HEK293 (cell line): Measurements from ENCODE around the gene WDR18.

ENCODE experiments used
- BCL11B ChIP-seq: fragments of 450-650 bp; formaldehyde crosslinking; IDR thresholded peaks from 2 replicates; pipeline ENCODE4 v1.5.1; 2016; ENCODE audit warnings: low read depth, missing biosample characterization, missing genetic modification characterization
- CTCF ChIP-seq: fragments of 450-650 bp; formaldehyde crosslinking; IDR thresholded peaks from 2 replicates; pipeline ENCODE4 v1.5.1; 2016; ENCODE audit warnings: missing biosample characterization, missing genetic modification characterization
- GFI1B ChIP-seq: fragments of 450-650 bp; formaldehyde crosslinking; IDR thresholded peaks from 2 replicates; pipeline ENCODE4 v1.5.1; 2016; ENCODE audit warnings: missing biosample characterization, missing genetic modification characterization
- KLF10 ChIP-seq: fragments of 450-650 bp; IDR thresholded peaks from 2 replicates; pipeline ENCODE4 v1.5.1; 2018; ENCODE audit warnings: missing biosample characterization, mild to moderate bottlenecking, missing genetic modification characterization
- KLF16 ChIP-seq: fragments of 450-650 bp; formaldehyde crosslinking; IDR thresholded peaks from 2 replicates; pipeline ENCODE4 v1.5.1; 2017; ENCODE audit warnings: missing biosample characterization, missing genetic modification characterization
- SP7 ChIP-seq: fragments of 450-650 bp; formaldehyde crosslinking; IDR thresholded peaks from 2 replicates; pipeline ENCODE4 v1.5.1; 2016; ENCODE audit warnings: missing biosample characterization, missing genetic modification characterization
- TRIM28 ChIP-seq: IDR thresholded peaks from 2 replicates; pipeline ENCODE4 v1.6.1; 2011; ENCODE audit warnings: low read length, control low read depth, borderline replicate concordance
- ZNF157 ChIP-seq: fragments of 450-650 bp; formaldehyde crosslinking; IDR thresholded peaks from 2 replicates; pipeline ENCODE4 v1.5.1; 2016; ENCODE audit warnings: missing biosample characterization, missing genetic modification characterization
- ZNF175 ChIP-seq: fragments of 450-650 bp; formaldehyde crosslinking; IDR thresholded peaks from 2 replicates; pipeline ENCODE4 v1.5.1; 2016; ENCODE audit warnings: missing biosample characterization, missing genetic modification characterization
- ZNF221 ChIP-seq: fragments of 450-650 bp; formaldehyde crosslinking; IDR thresholded peaks from 2 replicates; pipeline ENCODE4 v1.5.1; 2017; ENCODE audit warnings: missing biosample characterization, missing genetic modification characterization, borderline replicate concordance
- ZNF404 ChIP-seq: fragments of 450-650 bp; formaldehyde crosslinking; IDR thresholded peaks from 2 replicates; pipeline ENCODE4 v1.5.1; 2017; ENCODE audit warnings: missing biosample characterization, missing genetic modification characterization
- ZNF501 ChIP-seq: fragments of 450-650 bp; formaldehyde crosslinking; IDR thresholded peaks from 2 replicates; pipeline ENCODE4 v1.5.1; 2016; ENCODE audit warnings: missing biosample characterization, missing genetic modification characterization
- ZNF518A ChIP-seq: fragments of 450-650 bp; formaldehyde crosslinking; conservative IDR thresholded peaks from 2 replicates; pipeline ENCODE4 v1.5.1; 2016; ENCODE audit warnings: low read depth, missing biosample characterization, missing genetic modification characterization
- ZNF548 ChIP-seq: fragments of 450-650 bp; formaldehyde crosslinking; IDR thresholded peaks from 2 replicates; pipeline ENCODE4 v1.5.1; 2016; ENCODE audit warnings: missing biosample characterization, missing genetic modification characterization
- ZNF571 ChIP-seq: fragments of 450-650 bp; formaldehyde crosslinking; IDR thresholded peaks from 2 replicates; pipeline ENCODE4 v1.5.0; 2017; ENCODE audit warnings: missing biosample characterization, missing genetic modification characterization
- ZNF768 ChIP-seq: fragments of 450-650 bp; formaldehyde crosslinking; IDR thresholded peaks from 2 replicates; pipeline ENCODE4 v1.5.1; 2018; ENCODE audit warnings: missing biosample characterization, mild to moderate bottlenecking, missing genetic modification characterization
- TF ChIP-seq, protein P1 (sequence below): fragments of 450-650 bp; formaldehyde crosslinking; IDR thresholded peaks from 2 replicates; pipeline ENCODE4 v1.5.1; 2016; ENCODE audit warnings: missing biosample characterization, missing genetic modification characterization
- TF ChIP-seq, protein P2 (sequence below): fragments of 450-650 bp; formaldehyde crosslinking; IDR thresholded peaks from 2 replicates; pipeline ENCODE4 v1.5.1; 2016; ENCODE audit warnings: missing biosample characterization, missing genetic modification characterization
- TF ChIP-seq, protein P3 (sequence below): fragments of 450-650 bp; formaldehyde crosslinking; IDR thresholded peaks from 2 replicates; pipeline ENCODE4 v1.5.1; 2017; ENCODE audit warnings: missing biosample characterization, missing genetic modification characterization
- TF ChIP-seq, protein P4 (sequence below): fragments of 450-650 bp; formaldehyde crosslinking; IDR thresholded peaks from 2 replicates; pipeline ENCODE4 v1.5.1; 2016; ENCODE audit warnings: missing biosample characterization, missing genetic modification characterization
- TF ChIP-seq, protein P5 (sequence below): fragments of 450-650 bp; formaldehyde crosslinking; IDR thresholded peaks from 2 replicates; pipeline ENCODE4 v1.5.1; 2016; ENCODE audit warnings: missing biosample characterization, missing genetic modification characterization

WDR18 gene

GRCh38 chr19:1039646-1040475, 55.7 kb downstream of the WDR18 start, which contains the start of gene ABCA7 (continued):
- TF ChIP-seq, protein P1, sequence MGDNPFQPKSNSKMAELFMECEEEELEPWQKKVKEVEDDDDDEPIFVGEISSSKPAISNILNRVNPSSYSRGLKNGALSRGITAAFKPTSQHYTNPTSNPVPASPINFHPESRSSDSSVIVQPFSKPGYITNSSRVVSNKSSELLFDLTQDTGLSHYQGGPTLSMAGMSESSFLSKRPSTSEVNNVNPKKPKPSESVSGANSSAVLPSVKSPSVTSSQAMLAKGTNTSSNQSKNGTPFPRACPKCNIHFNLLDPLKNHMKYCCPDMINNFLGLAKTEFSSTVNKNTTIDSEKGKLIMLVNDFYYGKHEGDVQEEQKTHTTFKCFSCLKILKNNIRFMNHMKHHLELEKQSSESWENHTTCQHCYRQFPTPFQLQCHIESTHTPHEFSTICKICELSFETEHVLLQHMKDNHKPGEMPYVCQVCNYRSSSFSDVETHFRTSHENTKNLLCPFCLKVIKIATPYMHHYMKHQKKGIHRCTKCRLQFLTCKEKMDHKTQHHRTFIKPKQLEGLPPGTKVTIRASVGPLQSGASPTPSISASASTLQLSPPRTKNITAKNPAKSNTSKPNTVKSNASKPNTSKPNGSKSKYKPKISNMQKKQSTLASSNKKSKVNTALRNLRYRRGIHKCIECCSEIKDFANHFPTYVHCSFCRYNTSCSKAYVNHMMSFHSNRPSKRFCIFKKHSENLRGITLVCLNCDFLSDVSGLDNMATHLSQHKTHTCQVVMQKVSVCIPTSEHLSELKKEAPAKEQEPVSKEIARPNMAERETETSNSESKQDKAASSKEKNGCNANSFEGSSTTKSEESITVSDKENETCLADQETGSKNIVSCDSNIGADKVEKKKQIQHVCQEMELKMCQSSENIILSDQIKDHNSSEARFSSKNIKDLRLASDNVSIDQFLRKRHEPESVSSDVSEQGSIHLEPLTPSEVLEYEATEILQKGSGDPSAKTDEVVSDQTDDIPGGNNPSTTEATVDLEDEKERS (tag by site-specific recombination) = no peak
- TF ChIP-seq KLF16 (tag by site-specific recombination) (peak; percentile 97), BCL11B (tag by site-specific recombination) (peak; percentile 59; the same call in 1 of the 2 replicates), ZNF571 (no peak), ZNF518A (no peak; the same call in 1 of the 2 replicates), ZNF404 (tag by site-specific recombination) (no peak), TRIM28 (no peak), ZNF501 (no peak), ZNF548 (tag by site-specific recombination) (no peak), KLF10 (tag by site-specific recombination) (peak; percentile 90), ZNF221 (no peak), ZNF175 (tag by site-specific recombination) (no peak), CTCF (peak; percentile 39; the same call in 1 of the 2 replicates), SP7 (tag by site-specific recombination) (peak; percentile 41; the same call in 1 of the 2 replicates), GFI1B (tag by site-specific recombination) (no peak), ZNF157 (tag by site-specific recombination) (no peak), ZNF768 (tag by site-specific recombination) (no peak)
- TF ChIP-seq, protein P2, sequence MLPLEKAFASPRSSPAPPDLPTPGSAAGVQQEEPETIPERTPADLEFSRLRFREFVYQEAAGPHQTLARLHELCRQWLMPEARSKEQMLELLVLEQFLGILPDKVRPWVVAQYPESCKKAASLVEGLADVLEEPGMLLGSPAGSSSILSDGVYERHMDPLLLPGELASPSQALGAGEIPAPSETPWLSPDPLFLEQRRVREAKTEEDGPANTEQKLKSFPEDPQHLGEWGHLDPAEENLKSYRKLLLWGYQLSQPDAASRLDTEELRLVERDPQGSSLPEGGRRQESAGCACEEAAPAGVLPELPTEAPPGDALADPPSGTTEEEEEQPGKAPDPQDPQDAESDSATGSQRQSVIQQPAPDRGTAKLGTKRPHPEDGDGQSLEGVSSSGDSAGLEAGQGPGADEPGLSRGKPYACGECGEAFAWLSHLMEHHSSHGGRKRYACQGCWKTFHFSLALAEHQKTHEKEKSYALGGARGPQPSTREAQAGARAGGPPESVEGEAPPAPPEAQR (tag by site-specific recombination) = no peak
- TF ChIP-seq, protein P3, sequence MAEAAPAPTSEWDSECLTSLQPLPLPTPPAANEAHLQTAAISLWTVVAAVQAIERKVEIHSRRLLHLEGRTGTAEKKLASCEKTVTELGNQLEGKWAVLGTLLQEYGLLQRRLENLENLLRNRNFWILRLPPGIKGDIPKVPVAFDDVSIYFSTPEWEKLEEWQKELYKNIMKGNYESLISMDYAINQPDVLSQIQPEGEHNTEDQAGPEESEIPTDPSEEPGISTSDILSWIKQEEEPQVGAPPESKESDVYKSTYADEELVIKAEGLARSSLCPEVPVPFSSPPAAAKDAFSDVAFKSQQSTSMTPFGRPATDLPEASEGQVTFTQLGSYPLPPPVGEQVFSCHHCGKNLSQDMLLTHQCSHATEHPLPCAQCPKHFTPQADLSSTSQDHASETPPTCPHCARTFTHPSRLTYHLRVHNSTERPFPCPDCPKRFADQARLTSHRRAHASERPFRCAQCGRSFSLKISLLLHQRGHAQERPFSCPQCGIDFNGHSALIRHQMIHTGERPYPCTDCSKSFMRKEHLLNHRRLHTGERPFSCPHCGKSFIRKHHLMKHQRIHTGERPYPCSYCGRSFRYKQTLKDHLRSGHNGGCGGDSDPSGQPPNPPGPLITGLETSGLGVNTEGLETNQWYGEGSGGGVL (tag by site-specific recombination) = no peak
- TF ChIP-seq, protein P4, sequence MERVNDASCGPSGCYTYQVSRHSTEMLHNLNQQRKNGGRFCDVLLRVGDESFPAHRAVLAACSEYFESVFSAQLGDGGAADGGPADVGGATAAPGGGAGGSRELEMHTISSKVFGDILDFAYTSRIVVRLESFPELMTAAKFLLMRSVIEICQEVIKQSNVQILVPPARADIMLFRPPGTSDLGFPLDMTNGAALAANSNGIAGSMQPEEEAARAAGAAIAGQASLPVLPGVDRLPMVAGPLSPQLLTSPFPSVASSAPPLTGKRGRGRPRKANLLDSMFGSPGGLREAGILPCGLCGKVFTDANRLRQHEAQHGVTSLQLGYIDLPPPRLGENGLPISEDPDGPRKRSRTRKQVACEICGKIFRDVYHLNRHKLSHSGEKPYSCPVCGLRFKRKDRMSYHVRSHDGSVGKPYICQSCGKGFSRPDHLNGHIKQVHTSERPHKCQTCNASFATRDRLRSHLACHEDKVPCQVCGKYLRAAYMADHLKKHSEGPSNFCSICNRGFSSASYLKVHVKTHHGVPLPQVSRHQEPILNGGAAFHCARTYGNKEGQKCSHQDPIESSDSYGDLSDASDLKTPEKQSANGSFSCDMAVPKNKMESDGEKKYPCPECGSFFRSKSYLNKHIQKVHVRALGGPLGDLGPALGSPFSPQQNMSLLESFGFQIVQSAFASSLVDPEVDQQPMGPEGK (tag by site-specific recombination) = peak; percentile 75
- TF ChIP-seq, protein P5, sequence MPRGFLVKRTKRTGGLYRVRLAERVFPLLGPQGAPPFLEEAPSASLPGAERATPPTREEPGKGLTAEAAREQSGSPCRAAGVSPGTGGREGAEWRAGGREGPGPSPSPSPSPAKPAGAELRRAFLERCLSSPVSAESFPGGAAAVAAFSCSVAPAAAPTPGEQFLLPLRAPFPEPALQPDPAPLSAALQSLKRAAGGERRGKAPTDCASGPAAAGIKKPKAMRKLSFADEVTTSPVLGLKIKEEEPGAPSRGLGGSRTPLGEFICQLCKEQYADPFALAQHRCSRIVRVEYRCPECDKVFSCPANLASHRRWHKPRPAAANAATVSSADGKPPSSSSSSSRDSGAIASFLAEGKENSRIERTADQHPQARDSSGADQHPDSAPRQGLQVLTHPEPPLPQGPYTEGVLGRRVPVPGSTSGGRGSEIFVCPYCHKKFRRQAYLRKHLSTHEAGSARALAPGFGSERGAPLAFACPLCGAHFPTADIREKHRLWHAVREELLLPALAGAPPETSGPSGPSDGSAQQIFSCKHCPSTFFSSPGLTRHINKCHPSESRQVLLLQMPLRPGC = 0 out of 2 replicates have a peak, but pooled peaks have one; percentile 44
